Putamen (tissue), 1 donor: ENCODE measurements around the gene DIAPH3.

Experiments
- DNase-seq: peaks from one replicate; pipeline ENCODE4 v3.0.0-alpha.2; 2016; ENCODE audit warnings: low spot score

DIAPH3 gene

DNA sequence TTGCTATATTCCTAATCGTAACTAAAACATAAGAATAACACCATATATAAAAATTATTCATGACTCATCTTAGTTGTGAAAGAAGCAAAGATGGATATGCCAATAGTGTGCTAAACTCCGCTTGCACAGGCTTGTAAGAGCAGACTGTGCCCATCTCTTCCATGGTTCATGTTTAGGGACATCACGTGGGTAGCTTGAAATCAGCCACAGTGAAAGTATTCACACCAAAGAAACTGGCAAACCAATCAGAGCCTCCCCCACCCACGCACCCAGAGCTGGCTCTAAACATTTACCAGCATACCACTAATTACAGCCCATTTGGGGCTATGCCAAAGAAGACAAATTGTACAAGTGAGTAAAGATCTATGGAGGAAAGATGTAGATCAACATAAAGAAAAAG lies 147.5 kb downstream of the DIAPH3 start:
- DNase-seq: no peak

DNA sequence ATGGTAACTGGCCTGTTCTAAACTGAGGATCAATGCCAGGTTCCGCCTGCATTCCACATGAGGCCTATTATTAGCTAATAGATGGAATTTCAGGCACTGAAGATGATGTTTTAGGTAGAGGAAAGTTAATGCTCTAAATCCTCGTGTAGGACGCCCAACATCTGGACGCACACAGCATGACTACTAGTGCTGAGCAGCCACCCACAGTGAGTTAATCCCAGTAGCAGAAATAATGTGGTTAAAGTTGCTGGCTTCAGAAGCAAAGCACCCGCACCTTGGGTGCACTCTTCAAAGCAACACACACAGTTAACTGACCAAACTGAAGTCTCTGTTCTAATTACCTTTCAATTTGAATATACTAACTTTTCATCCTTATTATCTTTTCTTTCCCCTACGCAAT lies 150.6 kb downstream of the DIAPH3 start:
- no peak for DNase-seq

DNA sequence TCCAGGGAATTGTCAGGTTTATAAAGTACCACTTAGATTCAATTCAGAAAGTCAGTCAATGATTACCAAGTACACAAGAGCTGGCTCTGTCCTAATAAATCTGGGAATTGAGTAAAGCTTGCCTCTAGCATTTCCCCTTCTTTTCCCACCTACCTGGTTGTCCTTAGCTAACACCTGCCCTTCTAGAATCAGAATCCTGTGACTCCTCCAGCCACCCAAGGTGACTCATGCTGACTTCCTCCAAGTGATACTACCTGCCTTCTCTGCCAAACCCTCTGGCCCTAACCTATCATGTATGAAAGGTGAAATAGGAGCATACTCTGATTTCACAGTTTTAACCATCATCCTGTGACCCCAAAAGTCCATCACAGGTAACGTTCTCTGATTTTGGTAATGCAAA lies 151.2 kb downstream of the DIAPH3 start:
- no peak for DNase-seq

GRCh38 chr13:60009300-60010253 lies 154.2 kb downstream of the DIAPH3 start:
- DNase-seq: no peak

DNA sequence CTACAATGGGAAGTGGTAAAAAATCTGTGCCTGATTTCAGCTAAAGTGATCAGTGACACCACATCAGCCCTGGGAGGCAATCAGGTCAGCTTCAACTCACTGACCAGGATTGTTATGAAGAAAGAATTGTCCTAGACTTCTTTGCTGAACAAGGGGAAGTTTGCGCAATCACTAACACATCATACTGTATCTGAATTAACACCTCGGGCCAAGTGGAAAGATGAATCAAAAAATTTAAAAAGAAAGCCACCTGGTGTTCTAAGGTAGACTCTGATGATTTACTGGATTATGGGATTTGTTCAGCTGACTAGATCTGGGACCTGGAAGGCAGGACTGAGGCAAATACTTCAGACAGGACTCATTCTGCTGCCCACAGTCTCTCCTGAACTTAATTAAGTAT lies 161.8 kb downstream of the DIAPH3 start:
- no peak for DNase-seq

DNA sequence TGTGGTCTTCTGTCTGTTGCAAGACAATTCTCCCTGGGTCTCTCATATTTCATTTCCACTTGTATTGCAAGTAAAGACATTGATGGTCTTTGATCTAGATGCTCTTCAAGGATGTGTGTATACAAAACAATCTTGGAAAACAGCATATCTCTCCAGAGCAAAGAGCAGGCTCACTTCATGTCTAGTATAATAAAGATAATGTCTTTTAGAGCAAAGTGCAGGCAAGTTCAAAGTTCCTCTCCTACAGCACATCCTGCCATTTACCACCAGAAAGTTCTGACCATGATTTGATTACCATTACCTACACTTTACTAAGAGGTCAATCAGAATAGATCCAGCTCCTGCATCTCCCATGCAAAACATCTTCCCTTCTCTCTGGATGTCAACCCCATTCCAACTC lies 162.8 kb downstream of the DIAPH3 start:
- DNase-seq: no peak

DNA sequence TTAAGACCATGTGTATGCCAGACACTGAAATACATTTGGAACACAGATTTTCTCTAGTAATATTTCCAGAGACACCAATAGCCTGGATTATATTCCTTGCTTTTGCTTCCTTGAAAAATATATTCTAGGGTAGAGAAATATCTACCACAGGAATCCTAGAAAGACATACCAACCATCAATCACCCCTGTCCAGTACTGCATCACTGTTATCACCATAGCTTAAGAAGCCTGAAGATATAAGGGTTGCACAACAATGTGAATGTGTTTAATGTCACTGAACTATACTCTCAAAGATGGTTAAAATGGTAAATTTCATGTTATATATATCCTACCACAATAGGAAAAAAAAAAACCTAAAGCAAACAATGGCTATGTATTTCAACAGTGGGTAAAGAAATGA lies 163.6 kb downstream of the DIAPH3 start:
- DNase-seq: no peak

DNA sequence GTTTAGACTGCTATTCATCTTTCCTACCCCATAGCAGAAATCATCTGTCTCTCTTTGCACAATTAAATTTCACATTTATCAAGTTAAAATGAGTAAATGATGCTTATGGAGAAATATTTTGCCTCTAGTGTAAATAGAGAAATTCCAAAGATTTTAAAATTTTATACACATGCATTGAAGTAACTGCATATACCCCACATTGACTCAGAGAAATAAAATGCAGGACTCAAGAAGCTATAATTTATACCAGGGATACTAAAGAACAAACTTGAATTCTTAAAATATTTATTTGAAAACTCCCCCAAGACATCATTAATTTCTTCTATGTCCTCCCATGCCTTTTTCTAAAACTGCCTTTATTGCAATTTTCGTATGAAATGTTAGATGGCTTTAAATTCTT lies 165.8 kb downstream of the DIAPH3 start:
- no peak for DNase-seq

- no peak for DNase-seq
These were observed 167.2 kb downstream of the DIAPH3 start for GRCh38 chr13:59996461-59996980.

- DNase-seq: no peak
These were observed 172.3 kb downstream of the DIAPH3 start for GRCh38 chr13:59991395-59991794.

DNA sequence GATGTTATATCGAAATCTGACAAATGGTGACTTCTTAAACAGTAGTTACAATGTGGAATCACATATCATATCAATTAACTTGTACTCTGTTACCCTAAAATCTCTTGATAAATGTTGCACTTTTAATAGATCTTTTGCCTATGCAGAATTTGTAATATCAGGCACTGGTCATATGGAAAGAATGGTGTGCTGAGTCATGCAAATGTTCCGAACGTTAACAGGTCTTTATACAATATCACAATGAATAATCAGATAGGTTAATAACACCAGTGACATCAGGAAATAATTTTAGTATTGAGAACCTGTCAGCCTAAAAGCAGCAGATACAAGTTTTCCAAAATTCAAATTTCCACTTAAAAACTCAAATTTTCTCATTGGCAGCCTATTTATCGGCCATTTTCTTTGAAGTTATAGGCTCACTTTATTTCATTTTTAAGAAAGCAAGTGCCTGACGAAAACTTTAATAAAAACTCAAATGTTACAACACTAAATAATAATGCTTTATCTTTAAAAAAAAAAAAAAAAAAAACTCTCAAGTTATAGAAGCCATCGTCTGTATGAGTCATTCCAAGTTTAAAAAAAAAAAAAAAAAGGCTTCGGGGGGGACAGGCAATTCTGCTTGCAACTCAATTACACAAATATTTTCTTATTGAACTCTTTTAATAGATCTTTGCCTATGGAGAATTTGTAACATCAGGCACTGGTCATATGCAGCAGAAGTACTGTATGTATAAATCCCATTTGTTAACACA lies 180.9 kb downstream of the DIAPH3 start:
- no peak for DNase-seq

DNA sequence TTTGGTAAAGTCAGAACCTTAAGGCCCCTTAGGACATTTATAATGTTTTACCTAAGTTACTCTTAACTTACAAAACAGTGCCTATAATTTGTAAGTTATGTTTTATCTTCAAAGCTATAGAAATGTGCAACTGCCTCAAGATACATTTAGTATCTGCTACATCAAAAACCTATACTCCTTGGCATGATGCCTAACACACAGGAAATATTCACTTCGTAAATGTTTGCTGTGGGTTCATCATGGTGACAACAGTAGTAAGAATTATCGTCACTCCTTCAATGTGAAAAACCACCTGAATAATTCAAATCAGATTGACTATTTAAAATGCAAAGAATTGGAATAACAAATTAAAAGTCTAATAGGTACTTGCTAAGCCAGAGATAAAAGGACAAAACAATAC lies 184.1 kb downstream of the DIAPH3 start:
- DNase-seq: no peak

DNA sequence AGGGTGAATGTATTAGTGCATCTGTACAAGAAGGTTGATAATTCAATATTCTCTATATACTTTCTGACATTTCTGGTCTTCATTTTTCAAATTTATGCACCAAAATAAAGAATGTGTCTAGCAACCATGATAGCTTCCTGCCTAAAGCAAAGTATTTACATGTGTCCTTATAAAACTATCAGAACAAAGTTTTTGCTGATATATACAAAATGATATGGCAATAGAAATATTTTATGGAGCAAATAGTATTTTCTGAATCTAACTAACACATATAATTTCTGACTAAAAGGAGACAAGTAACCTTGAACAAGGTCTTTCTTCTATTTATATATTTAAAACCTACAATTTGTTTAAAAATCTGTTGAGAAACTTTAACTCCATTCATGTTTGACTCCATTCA lies 184.9 kb downstream of the DIAPH3 start:
- no peak for DNase-seq

- no peak for DNase-seq
These were observed 186.9 kb downstream of the DIAPH3 start for GRCh38 chr13:59976856-59977255.

DNA sequence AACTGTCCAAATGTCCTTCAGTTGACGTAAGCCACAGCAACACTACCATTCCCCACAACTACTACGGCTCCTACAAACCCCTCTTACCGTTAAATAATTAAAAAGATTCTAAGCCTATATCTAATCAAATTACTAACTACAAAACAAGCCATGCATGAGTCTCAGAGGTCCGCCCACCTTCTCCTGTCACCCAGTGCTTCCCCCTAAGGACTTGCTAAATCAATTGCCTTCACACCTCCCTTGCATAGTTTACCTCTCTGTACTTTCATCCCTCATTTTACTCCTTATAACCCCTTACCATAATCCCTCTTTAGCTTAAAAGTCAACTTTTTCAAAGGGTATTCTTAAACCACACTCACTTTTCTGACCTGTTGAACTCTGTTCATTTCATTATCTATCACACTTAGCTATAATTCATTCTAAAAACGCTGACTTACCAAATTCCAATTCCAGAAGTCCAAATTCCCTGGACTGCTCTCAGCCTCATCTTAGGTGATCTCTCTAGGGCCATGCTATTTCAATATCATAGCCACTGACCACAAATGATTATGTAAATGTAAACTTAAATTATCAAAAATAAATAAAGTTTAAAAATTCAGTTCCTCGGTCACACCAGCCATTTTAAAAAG lies 187.8 kb downstream of the DIAPH3 start:
- DNase-seq: no peak

GRCh38 chr13:59970847-59971246 lies 192.9 kb downstream of the DIAPH3 start:
- DNase-seq: no peak

- DNase-seq: no peak
These were observed 199.9 kb downstream of the DIAPH3 start for GRCh38 chr13:59963827-59964226.

DNA sequence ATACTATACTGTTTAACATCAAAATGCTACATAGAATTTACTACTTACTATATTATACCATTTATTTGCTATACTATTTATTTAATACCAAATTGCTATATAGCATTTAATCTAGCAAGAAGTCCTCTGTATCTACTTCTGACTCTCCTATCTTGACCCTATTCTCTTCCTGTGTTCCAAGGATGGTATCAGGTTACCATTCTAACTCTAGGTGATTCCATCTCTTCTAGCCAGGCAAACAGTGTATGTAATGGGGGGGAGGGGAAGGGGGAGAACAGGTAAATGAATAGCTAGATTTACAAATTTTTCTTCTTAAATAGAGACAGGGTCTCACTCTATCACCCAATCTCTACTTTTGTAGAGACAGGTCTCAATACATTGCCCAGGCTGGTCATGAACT lies 200.3 kb downstream of the DIAPH3 start:
- DNase-seq: no peak

GRCh38 chr13:59962343-59962742 lies 201.4 kb downstream of the DIAPH3 start:
- no peak for DNase-seq

GRCh38 chr13:59960683-59961082 lies 203.0 kb downstream of the DIAPH3 start:
- DNase-seq: no peak

DNA sequence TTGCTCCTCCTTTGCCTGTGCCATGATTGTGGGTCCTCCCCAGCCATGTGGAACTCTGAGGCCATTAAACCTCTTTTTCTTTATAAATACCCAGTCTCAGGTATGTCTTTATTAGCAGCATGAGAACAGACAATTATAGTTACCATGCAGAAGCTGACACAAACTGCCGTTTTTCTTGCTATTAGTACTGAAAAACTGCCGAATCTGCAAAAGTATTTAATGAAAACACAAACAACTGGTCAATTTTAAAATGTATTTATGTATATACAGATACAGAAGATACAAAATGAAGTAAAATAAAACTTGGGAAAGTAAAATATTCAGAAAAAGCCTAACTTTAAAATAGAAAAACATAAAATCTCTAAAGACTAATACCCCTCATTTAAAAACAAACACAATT lies 206.3 kb downstream of the DIAPH3 start:
- DNase-seq: no peak

GRCh38 chr13:59954601-59955000 lies 209.1 kb downstream of the DIAPH3 start:
- DNase-seq: no peak

GRCh38 chr13:59951011-59951410 lies 212.7 kb downstream of the DIAPH3 start:
- no peak for DNase-seq
